Heart left ventricle (tissue), 16 donors: ENCODE results near the gene MARVELD3. TPM values are rescaled to one million over a fixed set of nuclear protein-coding genes. Genes with fewer than 3 reads are reported as not detected.
"Not testable (repeated sequence)": the region's sequence is repeated elsewhere in the genome, so short reads cannot be mapped to it uniquely, and the experiment has no call there.

Experiments used
- ATAC-seq, 4 donors: fragments of 200-7000 bp; cut with Tn5 transposase; one replicate each; pipeline ENCODE4 v1.9.1; 2020 to 2022; ENCODE audit warnings: moderate library complexity in 4 of 4, mild to moderate bottlenecking in 3 of 4, moderate number of reproducible peaks in 1 of 4
- DNase-seq, 5 donors: peaks; one replicate each; pipeline ENCODE4 v3.0.0-alpha.2; 2020
- H3K27ac ChIP-seq, 12 donors: fragments of 200-600 bp; sonication (generic) in 4 of 12; one replicate each; pipeline versions ENCODE4 v1.5.0 to v1.8.0; 2016 to 2022; ENCODE audit warnings: mild to moderate bottlenecking in 2 of 12
- H3K27me3 ChIP-seq, 9 donors: fragments of 200-600 bp; sonication (generic) in 2 of 9; one replicate each; pipeline versions ENCODE4 v1.5.1 to v1.8.0; 2016 to 2022; ENCODE audit warnings: mild to moderate bottlenecking in 3 of 9
- H3K36me3 ChIP-seq, 9 donors: fragments of 200-600 bp; sonication (generic) in 2 of 9; one replicate each; pipeline versions ENCODE4 v1.5.0 to v1.8.0; 2018 to 2022; ENCODE audit warnings: mild to moderate bottlenecking in 2 of 9
- H3K4me1 ChIP-seq, 12 donors: fragments of 200-600 bp; sonication (generic) in 4 of 12; one replicate each; pipeline versions ENCODE4 v1.5.0 to v1.8.0; 2016 to 2022; ENCODE audit warnings: mild to moderate bottlenecking in 3 of 12
- H3K4me3 ChIP-seq, 12 donors: fragments of 200-600 bp; sonication (generic) in 4 of 12; one replicate each; pipeline versions ENCODE4 v1.5.0 to v1.8.0; 2017 to 2022; ENCODE audit warnings: mild to moderate bottlenecking in 9 of 12, moderate library complexity in 4 of 12
- H3K9me3 ChIP-seq, 12 donors: fragments of 200-600 bp; sonication (generic) in 4 of 12; one replicate each; pipeline versions ENCODE4 v1.5.0 to v1.8.0; 2016 to 2022; ENCODE audit warnings: mild to moderate bottlenecking in 1 of 12
- POLR2A ChIP-seq, 2 donors: fragments of 450-650 bp; IDR thresholded peaks; one replicate each; pipeline ENCODE4 v1.6.1; 2017; ENCODE audit warnings: antibody characterized with exemption in 2 of 2, mild to moderate bottlenecking in 2 of 2, moderate library complexity in 2 of 2
- WGBS, 4 donors: extraction: QIAGEN DNeasy Blood & Tissue Kit in 2 of 4; methylation state at CpG; one replicate each; pipeline versions ENCODE4 v1.1.5 to v1.1.7; 2013 to 2018; 5-methylcytosine and 5-hydroxymethylcytosine counted together
- intact Hi-C, 10 donors: fragments of 100-400 bp; cut with DNase I; formaldehyde crosslinking; loops; one replicate each; pipeline versions ENCODE4 v1.11.1 to v1.14.2; 2022
- polyA plus RNA-seq, 2 donors: library from polyadenylated mRNA; stranded (reverse); fragments of 200-250 nt; gene quantifications; one replicate each; pipeline ENCODE4 v1.2.3, GENCODE V29; 2013
- total RNA-seq, 9 donors: library from RNA; depleted of rRNA in 2 of 9; stranded (reverse); fragments of >200 nt in 2 of 9; fragmentation: NEBNext Ultra II Directional in 3 of 9; extraction: Animal tissue kit (Norgen Biotek cat#: 25700) in 3 of 9; gene quantifications; one replicate each; pipeline versions ENCODE4 v1.1.0 to v1.2.4, GENCODE V29; 2016 to 2023
- TF ChIP-seq, protein P1 (sequence below), 12 donors: fragments of 200-600 bp; sonication (generic) in 4 of 12; IDR thresholded peaks; one replicate each; pipeline versions ENCODE4 v1.5.0 to v1.8.0; 2018 to 2022; ENCODE audit warnings: antibody characterized with exemption in 12 of 12, mild to moderate bottlenecking in 5 of 12
- donor health status: ischemic (EF 13 %, LVEDD 7.1; RV severe dilation, severe dysfunction).
- donor health status: healthy with polysubstance abuse.
- donor health status: DM: no; HTN: yes; CAD: no.
- donor health status: DM: no; HTN: no; CAD: no.
- donor health status: ischemic (EF 25% LVEDD 6.9; RV normal size, moderate dysfunction).
- donor health status: ischemic (EF 25% LVEDD 5.7; RV mildly dilated, moderate dysfunction).
- donor health status: healthy.
- donor health status: DM: yes; HTN: yes; CAD: no.
- donor health status: ischemic (EF 35%, LVEDD 5.7; RV mildly dilated, moderate dysfunction).
- donor health status: nonischemic (EF 11% LVEDD 7.7; RV severe dilation, severe dysfunction).
- donor health status: DM: yes; HTN: yes; CAD: no.
- donor health status: PGD.
- donor health status: ischemic (EF 29% LVEDD 5.4; RV normal size, mild dysfunction).
- donor health status: nonischemic (EF 23%, LVEDD 6.1; RV moderate dilation, normal function).

Gene MARVELD3
- total and polyA plus RNA-seq, 11 donors, result 0.14 TPM; not detected in 10

DNA sequence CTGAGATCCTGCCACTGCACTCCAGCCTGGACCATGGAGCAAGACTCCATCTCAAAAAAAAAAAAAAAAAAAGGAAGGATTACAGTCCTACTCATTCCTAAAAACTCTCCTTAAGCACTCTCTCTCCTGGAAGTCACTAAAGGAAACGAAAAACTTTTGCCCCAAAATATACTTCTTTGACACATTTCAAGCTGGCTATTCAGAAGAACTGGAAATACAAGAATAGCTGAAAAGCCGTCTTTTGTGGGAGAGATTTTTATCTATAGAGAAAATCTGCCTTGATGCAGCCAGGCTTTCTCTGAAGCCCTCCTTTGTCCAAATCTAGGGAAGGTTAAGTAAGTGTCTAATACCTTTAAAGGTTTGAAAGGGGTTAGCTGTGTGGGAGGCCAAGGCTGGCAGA lies 16.9 kb upstream of the MARVELD3 start:
- WGBS, 4 donors, result 46 to 58% (median 52%) methylated on average over 2 of the region's 2 CpGs
- no peak overlapping the region for H3K27ac ChIP-seq
- TF ChIP-seq, protein P1, sequence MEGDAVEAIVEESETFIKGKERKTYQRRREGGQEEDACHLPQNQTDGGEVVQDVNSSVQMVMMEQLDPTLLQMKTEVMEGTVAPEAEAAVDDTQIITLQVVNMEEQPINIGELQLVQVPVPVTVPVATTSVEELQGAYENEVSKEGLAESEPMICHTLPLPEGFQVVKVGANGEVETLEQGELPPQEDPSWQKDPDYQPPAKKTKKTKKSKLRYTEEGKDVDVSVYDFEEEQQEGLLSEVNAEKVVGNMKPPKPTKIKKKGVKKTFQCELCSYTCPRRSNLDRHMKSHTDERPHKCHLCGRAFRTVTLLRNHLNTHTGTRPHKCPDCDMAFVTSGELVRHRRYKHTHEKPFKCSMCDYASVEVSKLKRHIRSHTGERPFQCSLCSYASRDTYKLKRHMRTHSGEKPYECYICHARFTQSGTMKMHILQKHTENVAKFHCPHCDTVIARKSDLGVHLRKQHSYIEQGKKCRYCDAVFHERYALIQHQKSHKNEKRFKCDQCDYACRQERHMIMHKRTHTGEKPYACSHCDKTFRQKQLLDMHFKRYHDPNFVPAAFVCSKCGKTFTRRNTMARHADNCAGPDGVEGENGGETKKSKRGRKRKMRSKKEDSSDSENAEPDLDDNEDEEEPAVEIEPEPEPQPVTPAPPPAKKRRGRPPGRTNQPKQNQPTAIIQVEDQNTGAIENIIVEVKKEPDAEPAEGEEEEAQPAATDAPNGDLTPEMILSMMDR (IDR thresholded peaks at IDR 0.05), result no peak
- no peak for TF ChIP-seq POLR2A (IDR thresholded peaks at IDR 0.05)
- no peak for ATAC-seq
- peaks cover 0 to 5% (median 0%) of the 10 kb centered on the region in 12 donors for H3K4me1 ChIP-seq
- H3K4me3 ChIP-seq, result no peak overlapping the region
- H3K36me3 ChIP-seq, result no peaks in the 10 kb centered on the region
- DNase-seq, result no peak
- peaks cover 0 to 29% (median 9%) of the 10 kb centered on the region in 9 donors for H3K27me3 ChIP-seq
- intact Hi-C loops, result loop anchor here in 1 of 10 donors (5.0 kb wide), 1 partner anchor 197 kb away; no protein-coding TSS in a partner anchor
- no peaks in the 10 kb centered on the region for H3K9me3 ChIP-seq

GRCh38 chr16:71610447-71610846 lies 15.5 kb upstream of the MARVELD3 start:
- Histone ChIP-seq H3K9me3 (no peaks in the 10 kb centered on the region), H3K27me3 (peaks cover 0 to 37% (median 9%) of the 10 kb centered on the region in 9 donors), H3K36me3 (no peaks in the 10 kb centered on the region), H3K27ac (no peak overlapping the region), H3K4me3 (no peak overlapping the region), H3K4me1 (peaks cover 0 to 5% (median 0%) of the 10 kb centered on the region in 12 donors)
- TF ChIP-seq, protein P1 (IDR thresholded peaks at IDR 0.05), result no peak
- TF ChIP-seq POLR2A (IDR thresholded peaks at IDR 0.05), result no peak
- WGBS, 4 donors, result 59 to 77% (median 63%) methylated on average over 4 of the region's 4 CpGs
- DNase-seq (no peak), ATAC-seq (no peak)
- intact Hi-C loops, result loop anchor here in 7 of 10 donors (2.0 to 10.0 kb wide), 3 partner anchors 186 to 198 kb away; no protein-coding TSS in a partner anchor

DNA sequence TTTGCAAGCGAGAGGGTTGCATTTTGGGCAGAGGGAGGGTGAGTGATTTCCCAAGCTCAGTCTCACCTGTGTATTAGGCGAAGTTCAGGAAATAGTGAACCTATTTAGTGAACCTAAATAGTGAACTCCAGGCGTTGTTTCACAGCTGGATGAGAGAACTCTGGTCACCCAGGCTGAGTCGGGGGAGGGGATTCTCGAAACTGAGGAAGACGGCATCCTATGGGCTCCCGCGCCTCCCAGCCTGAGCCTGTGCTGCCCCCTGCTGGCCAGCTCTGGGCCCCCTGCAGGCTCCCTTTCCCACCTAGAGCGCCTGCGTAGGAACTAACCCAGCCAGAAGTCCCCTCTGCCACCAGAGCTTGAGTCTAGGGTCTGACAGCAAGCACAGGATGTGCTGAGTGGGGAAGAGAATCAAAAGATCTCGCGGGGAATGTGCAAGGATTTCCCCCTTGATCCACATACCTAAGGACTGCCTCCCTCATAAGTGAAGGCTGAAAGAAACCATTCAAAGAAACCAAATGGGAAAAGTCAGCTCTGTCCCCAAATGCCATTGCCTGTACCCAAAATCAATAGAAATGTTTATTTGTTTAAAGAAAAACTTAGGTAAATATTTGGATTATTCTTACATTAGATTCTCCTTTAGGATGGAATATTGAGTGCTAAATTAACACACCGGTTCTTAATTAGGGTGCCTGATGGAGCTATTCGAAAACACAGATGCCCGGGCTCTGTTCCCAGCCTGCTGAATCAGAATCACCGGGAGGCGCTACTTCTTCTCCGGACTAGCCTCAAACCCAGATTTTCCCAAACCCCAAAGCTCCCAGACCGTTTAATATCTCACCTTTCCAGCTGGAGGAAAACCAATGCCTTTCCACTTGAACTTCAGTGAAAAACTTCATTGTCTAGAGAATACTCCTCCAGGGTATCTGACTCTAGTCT lies 14.8 kb upstream of the MARVELD3 start:
- H3K27me3 ChIP-seq, result peaks cover 0 to 37% (median 9%) of the 10 kb centered on the region in 9 donors
- WGBS, 4 donors, result 14 to 17% (median 16%) methylated on average over 19 of the region's 19 CpGs
- no peak overlapping the region for H3K27ac ChIP-seq
- no peak overlapping the region for H3K4me3 ChIP-seq
- H3K36me3 ChIP-seq, result no peaks in the 10 kb centered on the region
- DNase-seq, result peak; percentile 39 to 77 (median 41)
- H3K9me3 ChIP-seq, result no peaks in the 10 kb centered on the region
- ATAC-seq, result peak in 3 of 4 donors; percentile 81 to 84 (median 83)
- H3K4me1 ChIP-seq, result peaks cover 0 to 5% (median 0%) of the 10 kb centered on the region in 12 donors
- intact Hi-C loops, result loop anchor here in 7 of 10 donors (2.0 to 10.0 kb wide), 3 partner anchors 186 to 199 kb away; no protein-coding TSS in a partner anchor
- TF ChIP-seq POLR2A (IDR thresholded peaks at IDR 0.05), result no peak
- TF ChIP-seq, protein P1 (IDR thresholded peaks at IDR 0.05), result peak; percentile 71 to 90 (median 78)

- WGBS, 4 donors, result 83 to 93% (median 88%) methylated on average over 8 of the region's 8 CpGs
- not testable (repeated sequence) for H3K4me3 ChIP-seq, H3K4me1 ChIP-seq, H3K27ac ChIP-seq, H3K36me3 ChIP-seq, ATAC-seq, H3K9me3 ChIP-seq, DNase-seq
- peaks cover 0 to 48% (median 9%) of the 10 kb centered on the region in 9 donors for H3K27me3 ChIP-seq
- intact Hi-C loops, result loop anchor here in 5 of 10 donors (5.0 to 10.0 kb wide), 2 partner anchors 190 to 203 kb away; no protein-coding TSS in a partner anchor
These were observed 11.0 kb upstream of the MARVELD3 start for GRCh38 chr16:71614956-71615355.
